DMS153 (cell line): ENCODE data around the gene KITLG.
"Not testable (repeated sequence)": the region's sequence is repeated elsewhere in the genome, so short reads cannot be mapped to it uniquely, and the experiment has no call there.

Source experiments
- DNase-seq: peaks from one replicate; lab custom pipeline; 2025; lab: John Stamatoyannopoulos, UW

The KITLG gene

DNA sequence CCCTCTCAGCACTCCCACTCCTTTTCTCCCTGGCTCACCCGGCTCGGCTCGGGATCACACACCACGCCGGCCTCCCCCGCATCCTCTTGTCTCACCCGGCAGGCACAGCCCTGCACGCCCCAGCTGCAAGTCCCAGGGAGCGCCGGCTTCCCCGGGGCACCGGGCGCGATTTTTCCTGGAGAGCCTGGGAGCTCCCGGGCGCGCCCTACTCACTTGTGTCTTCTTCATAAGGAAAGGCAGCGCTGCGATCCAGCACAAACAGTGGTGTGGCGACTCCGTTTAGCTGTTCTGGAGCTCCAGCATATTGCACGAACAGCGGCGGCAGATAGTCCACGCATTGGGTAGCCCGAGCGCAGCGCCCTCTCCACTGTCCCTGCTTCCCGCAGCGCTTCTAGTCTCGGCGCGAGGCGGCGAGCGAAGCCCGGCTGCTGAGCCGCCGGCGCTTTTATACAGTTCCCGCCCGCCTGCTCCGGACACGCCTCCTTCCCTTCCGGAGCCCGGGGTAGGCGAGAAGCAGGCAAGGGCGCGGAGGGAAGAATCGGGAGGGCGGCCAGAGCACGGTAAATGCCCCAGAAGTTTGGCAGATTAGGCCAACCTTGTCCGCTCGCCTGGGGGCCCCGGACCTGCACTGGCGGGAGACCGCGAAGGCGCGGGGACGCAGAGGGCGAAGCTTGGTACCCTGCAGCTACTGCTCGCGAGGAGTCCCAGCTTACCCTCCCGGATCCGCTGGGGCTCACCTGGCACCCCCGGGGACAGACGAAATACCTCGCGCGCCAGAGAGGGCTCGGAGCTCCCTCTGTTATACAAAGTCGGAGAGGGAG lies at the start of gene KITLG:
Gene KITLG (minus strand): TSS at position 421 of the 821 bp plus-strand sequence. CDS start 193 bp downstream, at position 228.
- peak; percentile 88 for DNase-seq

DNA sequence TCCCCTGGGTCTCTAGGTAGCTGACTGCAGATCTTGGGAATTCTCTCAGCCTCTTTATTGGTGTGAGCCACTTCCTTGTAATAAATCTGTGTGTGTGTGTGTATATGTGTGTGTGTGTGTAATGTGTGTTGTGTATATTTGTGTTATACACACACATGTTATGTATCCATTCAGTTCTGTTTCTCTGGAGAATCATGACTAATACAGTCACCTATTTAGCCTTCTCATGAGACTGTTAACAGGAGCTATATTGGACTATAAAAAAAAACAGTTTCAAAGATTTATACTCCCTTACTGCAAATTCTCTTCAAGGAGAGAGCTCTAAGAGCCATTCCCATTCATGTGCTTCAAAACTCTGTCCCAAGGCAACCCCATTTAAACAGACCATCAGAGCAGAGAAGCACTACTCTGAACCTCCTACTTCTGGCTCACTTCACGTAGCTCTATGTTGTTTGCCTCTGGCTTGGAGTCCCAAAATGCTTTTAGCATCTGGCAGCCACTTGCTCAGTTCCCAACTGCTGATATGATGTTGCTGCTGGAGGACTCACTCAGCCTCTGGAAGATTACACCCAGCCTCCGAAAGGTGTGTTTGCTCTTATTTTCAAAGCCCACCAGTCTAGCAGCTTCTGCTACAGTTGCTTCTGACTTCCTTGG lies 48.7 kb upstream of the KITLG start:
- DNase-seq = no peak

GRCh38 chr12:88628035-88628434 lies 47.8 kb upstream of the KITLG start:
- DNase-seq = not testable (repeated sequence)

GRCh38 chr12:88627501-88627900 lies 47.2 kb upstream of the KITLG start:
- DNase-seq = no peak

- DNase-seq = no peak
Observed at GRCh38 chr12:88625356-88625755, 45.1 kb upstream of the KITLG start.

DNA sequence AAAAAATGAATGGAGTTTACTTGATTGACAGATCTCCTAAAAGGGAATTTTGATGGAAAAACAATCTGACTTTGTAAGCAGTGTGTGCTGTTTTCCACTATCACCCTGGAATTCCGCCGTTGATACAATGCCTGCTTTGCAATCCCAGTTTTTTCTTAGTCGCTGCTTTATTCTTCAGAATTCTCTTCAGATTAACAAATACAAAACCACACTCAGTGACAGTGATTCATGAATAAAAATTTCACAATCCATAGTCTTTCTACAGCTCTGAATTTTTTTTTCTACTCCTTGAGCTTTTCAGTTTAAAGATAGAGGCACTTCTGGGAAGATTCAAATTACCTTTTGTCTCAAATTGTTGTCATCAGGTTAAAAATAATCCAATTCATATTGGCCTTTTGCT lies 44.6 kb upstream of the KITLG start:
- DNase-seq = no peak

GRCh38 chr12:88623777-88624548 lies 43.7 kb upstream of the KITLG start:
- DNase-seq = no peak

DNA sequence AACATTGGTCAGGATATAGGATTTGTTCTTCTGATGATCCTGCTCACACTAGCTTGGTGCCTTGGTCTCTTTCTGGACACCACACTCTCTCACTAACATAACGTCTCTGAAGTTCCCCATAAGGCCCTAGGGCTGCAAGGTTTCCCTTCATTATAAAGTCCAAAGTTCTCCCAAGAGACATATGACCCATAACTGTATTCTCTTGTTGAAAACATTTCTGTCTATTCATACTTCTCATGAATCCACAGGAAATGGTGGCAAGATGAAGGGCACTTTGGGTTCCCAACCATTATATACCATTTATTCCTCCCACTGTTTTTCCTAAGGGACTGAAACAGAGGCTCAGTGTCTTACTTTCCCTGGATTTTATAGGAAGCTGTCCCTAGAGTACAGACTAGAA lies 37.1 kb upstream of the KITLG start:
- no peak for DNase-seq

DNA sequence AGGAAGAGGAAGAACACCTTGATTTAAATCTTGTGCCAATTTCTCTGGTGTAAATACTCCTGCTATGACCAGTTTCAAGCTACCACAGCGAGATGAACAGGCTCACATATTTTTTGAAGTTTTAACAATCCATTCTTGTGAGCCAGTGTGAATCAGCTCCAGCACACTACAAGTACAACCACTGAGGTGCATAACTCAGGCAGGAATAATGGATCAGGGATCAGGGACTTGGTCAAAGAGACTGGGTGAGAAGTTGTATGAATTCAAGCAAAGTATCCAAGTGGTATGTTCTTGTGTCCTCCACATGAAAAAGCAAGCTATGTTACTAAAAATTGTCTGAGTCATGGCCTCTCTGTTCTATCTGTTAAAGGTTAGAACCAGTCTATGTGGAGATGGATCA lies 35.2 kb upstream of the KITLG start:
- no peak for DNase-seq

- no peak for DNase-seq
Observed at GRCh38 chr12:88604646-88605045, 24.4 kb upstream of the KITLG start.

- no peak for DNase-seq
Observed at GRCh38 chr12:88600272-88600671, 20.0 kb upstream of the KITLG start.

- DNase-seq = no peak
Observed at GRCh38 chr12:88597365-88597764, 17.1 kb upstream of the KITLG start.

DNA sequence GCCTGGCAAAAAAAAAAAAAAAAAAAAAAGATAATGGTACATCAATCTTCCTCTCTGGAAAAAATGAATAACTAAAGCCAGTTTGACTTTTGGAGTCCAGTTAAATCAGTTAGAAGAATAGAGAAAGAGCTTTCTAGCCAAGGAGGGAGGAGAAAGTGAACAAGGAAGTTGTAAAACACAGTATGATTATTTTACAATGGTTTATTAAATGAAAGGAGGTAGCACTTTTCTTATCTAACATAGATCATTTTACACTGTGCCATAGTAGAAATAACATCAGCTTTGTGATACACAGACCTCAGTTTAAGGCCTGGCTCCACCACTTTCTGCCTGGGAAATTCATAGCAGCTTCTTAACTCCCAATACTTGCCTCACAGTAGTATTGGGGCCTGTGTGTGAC lies 15.4 kb upstream of the KITLG start:
- no peak for DNase-seq

- DNase-seq = no peak
Observed at GRCh38 chr12:88594780-88595179, 14.5 kb upstream of the KITLG start.

DNA sequence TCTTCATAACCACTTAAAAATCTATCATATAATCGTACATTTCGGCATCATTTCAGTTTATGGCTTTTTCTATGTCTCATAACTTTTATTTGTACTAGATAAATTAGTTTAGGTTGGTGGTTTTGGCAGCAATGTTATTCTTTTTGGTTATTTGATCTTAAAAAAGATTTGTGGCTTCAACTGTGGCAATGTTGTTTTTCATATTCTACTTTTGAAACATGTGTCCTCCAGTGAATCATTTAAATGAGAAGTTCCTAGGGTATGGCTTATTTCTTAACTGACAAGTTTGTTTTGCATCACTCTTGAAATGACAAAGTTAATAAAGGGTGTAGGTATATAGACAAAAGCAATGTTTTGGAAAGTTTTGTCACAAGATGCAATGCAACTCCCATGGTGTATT lies 11.1 kb upstream of the KITLG start:
- no peak for DNase-seq

- no peak for DNase-seq
Observed at GRCh38 chr12:88590851-88591250, 10.6 kb upstream of the KITLG start.

DNA sequence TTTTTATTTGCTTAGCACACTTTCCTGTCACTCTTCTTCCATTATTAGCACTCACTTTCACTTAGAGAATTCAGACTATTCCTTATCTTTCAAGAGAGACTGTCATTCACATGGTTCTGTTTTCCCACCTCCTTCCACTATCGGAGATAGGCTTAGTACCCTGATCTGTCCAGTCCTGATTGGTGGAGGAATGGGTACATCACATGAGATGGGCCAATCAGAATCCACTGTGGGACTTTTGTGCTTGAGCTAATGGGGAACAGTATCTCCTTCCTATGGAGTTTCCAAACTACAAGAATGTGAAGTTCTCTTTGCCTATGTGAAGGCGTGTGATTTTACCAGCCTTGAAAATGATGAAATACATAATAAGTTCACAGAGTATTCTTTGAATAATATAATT lies 4.8 kb upstream of the KITLG start:
- DNase-seq = no peak

DNA sequence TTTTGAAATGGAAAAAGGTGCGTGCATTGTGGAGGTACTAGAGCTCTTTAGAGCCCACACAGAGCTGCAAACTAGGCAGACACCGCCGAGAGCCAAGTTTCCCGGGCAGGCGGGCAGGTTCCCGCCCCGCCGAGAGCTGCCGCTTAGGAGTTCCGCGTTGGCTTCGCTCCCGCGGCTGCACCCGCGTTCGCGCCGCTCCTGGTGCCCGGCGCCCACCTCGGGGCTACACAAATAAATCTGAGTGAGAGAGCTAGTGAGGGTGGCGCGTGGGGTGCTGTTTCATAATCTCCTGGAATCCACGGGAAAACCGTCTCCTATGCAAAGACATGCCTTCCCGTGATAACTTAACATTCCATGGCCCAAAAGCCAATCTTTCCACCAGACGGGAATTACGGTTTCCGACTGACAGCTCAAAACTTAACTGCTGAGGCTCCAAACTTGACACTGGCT lies 645 bp downstream of the KITLG start:
- no peak for DNase-seq

DNA sequence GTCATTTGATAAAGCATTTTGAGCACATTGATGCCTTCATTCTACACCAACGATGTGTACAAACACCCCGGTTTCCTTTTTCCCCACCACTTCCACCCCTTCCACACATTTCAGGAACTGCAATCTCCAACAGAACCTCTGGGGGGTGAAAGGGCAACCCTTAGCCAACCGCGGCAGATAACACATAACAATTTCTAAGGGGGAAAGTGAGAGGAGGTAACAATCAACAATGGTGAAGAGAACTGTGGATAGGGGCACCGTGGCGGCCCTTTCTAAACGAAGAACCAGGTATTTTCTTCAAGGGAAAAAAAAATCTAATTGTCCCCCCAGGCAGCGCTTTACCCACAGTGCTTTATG lies 1.1 kb downstream of the KITLG start:
- peak; percentile 52 for DNase-seq

GRCh38 chr12:88578276-88579160 lies 1.8 kb downstream of the KITLG start:
- DNase-seq = no peak

- no peak for DNase-seq
Observed at GRCh38 chr12:88577537-88577936, 2.7 kb downstream of the KITLG start.

DNA sequence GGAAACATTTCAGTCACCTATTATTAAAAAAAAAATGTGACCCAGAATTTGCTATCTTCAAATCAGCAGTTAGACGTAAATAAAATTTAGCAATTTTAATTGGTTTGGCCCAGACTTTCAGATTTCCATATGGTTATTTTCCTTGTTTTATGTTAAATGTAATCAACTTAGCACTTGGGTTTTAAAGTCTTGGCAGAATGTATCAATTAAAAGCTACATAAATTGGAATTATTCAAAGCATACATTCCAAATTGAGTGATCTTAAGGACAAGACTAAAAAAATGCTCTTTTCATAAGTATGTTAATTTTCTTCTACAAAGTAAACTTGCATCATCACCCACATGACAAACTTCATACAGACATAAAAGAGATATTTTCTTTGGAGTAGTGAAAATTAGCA lies 3.4 kb downstream of the KITLG start:
- no peak for DNase-seq
